ENCODE data around the gene KRTAP10-9.

KRTAP10-9 gene

GRCh38 chr21:44670642-44671432 is 43.9 kb downstream of the KRTAP10-9 start:
- no peak for DNase-seq

- DNase-seq, result no peak
Measured at GRCh38 chr21:44671911-44672310, 45.0 kb downstream of the KRTAP10-9 start.

GRCh38 chr21:44677881-44678280 is 51.0 kb downstream of the KRTAP10-9 start:
- DNase-seq, result no peak

All from activated effector memory CD4-positive, alpha-beta T cell treated with Interleukin-2 at 50 U/mL for 16 hours (primary cell).